ENCODE measurements around the gene FAM210A.

FAM210A gene

DNA sequence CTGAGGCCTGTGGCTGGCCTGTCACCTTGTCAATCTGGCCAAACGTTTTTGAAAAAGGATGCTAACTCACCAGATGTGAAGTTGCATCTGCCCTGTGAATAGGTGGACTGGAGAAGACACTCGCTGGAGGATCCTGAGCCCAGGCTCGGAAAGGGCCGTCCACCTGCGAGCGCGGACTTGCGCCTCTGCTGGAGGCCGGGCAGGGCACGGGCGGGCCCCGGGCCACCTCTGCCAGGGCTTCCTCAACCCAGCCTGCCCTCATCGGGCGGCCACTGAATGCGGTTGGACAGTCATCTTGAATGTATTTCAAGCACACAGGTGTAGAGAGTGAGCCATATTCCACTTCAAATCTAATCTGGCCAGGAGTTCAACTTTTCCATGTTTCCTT lies 83.9 kb downstream of the FAM210A start:
- DNase-seq: no peak

GRCh38 chr18:13641551-13642439 lies 84.6 kb downstream of the FAM210A start:
- no peak for DNase-seq

GRCh38 chr18:13640266-13640860 lies 86.0 kb downstream of the FAM210A start:
- no peak for DNase-seq

DNA sequence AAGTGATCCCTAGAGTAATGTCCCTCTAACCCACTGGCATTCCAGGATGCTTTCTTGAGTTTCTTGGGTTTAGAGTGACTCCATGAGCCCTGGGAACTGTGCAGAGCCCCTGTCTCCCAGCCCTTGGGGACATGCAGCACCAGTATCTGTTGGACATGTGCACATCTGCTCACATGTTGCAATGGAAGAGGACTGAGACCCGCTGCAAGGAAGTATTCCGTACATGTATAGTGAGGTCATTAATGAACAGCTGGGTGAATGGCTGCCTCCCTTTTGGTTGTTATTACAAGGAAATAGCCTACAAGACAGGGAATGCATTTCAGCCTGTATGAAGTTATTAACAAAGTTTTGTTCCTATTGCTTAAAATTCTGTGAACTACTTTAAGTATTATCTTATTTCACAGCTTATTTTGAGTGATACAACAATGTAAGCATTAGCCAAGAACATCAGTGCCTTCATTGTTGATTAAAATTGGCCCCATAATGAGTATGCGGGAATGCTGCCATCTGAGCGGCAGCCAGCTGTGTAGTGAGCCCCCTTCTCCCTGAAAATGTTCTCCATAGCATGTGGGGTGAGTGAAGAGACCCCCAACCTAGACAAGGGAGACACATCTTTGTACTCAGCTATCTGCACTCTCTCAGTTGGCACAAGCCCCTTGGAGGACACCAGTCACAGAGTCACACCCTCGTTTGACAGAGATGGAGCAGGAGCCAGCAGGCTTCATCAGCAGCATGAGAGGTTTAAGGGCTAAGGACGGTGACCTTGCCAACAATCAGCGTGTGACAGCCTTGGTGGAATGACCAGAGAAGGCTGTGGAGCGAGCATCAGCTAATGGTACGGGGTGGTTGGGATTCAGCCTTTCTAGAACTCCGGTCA lies 87.4 kb downstream of the FAM210A start:
- no peak for DNase-seq

- no peak for DNase-seq
These were observed 91.3 kb downstream of the FAM210A start for GRCh38 chr18:13635046-13635445.

DNA sequence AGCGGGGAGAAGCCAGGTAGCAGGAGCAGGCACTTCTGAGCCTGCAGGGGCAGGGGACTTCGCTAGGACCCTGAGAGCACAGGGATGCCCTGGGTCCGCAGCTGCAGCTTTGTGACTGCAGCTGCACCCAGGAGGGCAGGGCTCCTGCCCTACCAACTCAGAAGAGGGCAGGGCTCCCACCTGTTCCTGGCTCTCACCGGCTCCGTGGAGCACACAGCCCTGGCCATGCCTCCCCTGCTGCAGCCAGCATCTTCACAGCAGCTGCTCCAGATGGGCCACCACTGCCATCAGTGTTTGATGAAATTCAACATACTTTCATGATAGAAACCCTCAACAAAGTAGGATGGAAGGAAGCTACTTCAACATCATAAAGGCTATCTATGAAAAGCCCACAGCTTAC lies 92.7 kb downstream of the FAM210A start:
- DNase-seq: no peak

GRCh38 chr18:13630716-13631268 lies 95.6 kb downstream of the FAM210A start:
- no peak for DNase-seq

GRCh38 chr18:13629841-13630715 lies 96.3 kb downstream of the FAM210A start:
- DNase-seq: peak; percentile 16

DNA sequence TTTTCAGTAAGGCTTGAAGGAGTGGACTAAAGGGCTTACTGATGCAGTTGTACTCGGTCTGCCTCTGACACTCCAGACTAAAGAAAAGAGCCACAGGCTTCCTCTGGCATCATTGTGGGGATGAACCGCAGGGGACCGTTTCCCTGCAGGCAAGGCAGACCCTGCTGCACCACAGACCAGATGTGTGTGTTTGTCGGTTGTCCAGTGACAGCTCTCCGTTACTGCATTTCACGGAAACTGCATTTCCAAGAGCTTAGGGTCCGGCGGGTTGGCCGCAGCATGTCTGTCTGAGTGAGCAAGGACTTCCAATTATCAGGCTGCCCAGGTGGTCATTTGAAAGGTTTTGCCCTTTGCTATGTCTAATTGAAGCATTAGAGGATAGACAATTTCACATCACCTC lies 98.1 kb downstream of the FAM210A start:
- no peak for DNase-seq

DNA sequence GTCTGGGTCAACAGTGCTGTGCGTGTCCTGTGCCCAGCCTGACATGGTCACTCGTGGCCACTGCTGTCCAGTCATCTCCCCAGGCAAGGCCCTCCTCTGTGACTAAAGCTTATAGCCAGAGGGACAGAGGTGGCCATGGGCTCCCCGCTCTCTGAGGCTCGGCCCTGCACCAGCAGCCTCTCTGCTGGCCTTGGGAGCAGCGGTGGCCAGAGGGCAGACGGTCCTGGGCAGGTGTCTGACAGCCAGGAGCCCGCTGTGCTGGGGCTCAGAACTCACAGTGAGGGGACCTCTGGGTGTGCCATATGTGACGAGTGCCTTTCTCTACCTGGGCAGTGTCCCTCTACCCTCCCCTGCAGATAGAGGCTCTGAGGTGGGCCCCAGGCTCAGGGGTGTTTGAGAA lies 98.7 kb downstream of the FAM210A start:
- no peak for DNase-seq

- no peak for DNase-seq
These were observed 99.8 kb downstream of the FAM210A start for GRCh38 chr18:13626544-13626908.

DNA sequence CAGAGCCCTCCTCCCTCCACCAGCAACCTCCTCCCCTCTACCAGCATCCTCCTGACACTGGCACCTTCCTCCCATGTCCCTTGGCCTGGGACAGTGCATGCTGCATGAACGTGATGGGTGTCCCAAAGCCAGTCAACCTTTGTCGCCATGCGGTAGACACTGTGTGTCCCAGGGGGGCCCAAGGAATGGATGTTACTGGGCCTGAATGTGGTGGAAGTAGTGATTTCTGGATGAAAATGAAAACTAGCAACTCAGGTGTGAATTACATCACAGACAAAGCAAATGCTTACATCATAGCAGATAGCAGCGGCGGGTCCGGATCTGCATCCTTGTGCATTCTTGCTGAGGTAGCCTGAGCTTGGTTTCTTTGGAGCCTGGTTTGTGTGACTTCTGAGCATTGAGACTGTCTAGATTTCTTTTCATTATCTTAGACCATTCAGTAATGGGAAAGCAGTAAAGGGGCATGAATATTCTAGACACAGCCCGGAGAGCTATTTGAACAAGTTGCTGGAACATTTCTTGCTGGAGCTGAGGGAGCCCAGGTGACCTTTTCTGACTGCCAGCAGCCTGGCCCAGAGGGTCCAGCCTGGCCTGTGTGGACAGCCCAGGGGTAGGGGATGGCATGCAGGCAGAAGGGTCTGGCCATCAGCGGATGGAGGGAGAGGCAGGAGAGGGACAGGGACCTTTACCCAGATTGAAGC lies 100.4 kb downstream of the FAM210A start:
- no peak for DNase-seq

- no peak for DNase-seq
These were observed 101.0 kb downstream of the FAM210A start for GRCh38 chr18:13625355-13625754.

GRCh38 chr18:13624563-13625237 lies 101.7 kb downstream of the FAM210A start:
- DNase-seq: no peak

DNA sequence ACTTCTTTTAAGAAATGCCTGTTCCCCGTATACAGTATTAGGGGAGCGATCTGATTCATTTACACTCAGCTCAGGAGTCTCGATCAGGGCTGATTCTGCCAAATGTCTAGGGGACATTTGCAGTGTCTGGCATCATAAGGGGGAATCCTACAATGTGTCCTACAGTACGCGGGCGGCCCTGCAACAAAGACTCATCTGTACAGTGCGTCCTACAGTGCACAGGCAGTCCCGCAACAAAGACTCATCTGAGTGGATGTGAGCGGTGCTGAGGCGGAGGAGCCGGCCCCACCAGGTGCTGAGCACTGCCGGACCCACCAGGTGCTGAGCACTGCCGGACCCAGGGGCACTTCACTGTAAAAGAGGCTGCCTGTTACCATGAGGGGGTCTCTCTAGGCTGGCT lies 102.5 kb downstream of the FAM210A start:
- DNase-seq: no peak

- DNase-seq: no peak
These were observed 103.0 kb downstream of the FAM210A start for GRCh38 chr18:13623348-13623747.

DNA sequence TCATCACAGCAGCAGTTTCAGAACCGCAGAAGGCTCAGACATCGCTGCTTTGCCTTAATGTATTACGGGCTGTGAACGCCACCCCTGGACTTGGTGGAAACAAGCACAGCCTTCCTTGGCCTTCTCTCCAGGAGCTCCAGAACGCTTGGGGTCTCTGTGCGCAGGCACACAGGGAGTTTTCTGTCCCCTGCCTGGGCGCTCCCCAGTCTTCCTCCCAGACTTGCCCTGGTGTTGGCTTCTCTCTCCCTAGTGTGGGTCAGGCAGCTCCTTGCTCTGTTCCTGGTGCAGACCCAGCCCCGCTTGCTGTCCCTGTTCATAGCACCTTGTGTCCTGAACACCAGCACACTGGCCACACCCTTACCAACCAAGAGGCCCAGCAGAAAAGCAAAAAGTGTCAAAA lies 103.6 kb downstream of the FAM210A start:
- no peak for DNase-seq

DNA sequence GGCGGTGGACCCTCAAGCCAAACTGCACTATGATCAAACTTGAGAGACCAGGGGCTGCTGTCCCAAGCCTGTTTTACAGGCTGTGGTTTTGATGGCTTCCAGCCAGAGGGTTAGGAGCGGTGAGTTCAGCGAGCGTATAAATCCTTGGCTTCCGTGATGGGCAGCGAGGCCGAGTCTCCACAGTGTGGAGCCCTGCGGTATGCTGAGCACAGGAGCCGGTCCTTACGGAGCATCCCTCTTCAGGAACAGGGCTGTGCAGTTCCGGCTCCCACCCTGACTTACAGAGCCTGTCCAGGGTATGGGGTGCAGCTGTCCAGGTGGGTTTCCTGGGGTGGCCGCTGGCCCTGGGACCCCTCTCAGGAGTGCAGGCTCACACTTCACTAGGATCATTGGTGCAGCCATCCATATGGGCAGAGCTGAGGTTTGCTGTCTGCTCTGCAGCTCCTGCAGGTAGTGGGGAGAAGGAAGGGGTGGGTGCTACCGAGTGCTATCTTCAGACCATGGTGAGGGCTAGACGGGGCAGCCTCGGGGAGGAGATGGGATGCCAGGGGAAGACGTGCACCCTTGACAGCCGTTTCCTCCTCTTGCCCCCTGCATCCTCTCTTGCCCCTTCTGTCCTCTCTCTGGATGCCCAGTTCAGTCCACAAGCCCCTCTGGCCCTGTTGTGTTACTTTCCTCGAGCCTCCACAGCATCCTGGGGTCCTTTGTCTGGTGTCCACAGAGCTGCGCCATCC lies 104.3 kb downstream of the FAM210A start:
- DNase-seq: no peak

GRCh38 chr18:13621446-13621849 lies 104.9 kb downstream of the FAM210A start:
- DNase-seq: no peak

- DNase-seq: no peak
These were observed 105.4 kb downstream of the FAM210A start for GRCh38 chr18:13620818-13621445.
